Endothelial cell of umbilical vein (primary cell): Measurements from ENCODE around the gene ZHX3. TPM values are rescaled to one million over a fixed set of nuclear protein-coding genes. Genes with fewer than 3 reads are reported as not detected.

Source experiments
- BruUV-seq: library from RNA; stranded (reverse); fragments of 400-500 nt; replicated peaks from 2 replicates; lab custom pipeline; 2021; lab: Mats Ljungman, UMichigan
- CTCF ChIA-PET: fragments of 300-600, 350-600 bp; sonication (Branson Sonifier 250); formaldehyde crosslinking; loops from one replicate; lab custom pipeline; 2021; ENCODE audit warnings: antibody characterized with exemption, inconsistent platforms; lab: Charles Lee
- POLR2A ChIA-PET: fragments of 300-600, 350-600 bp; sonication (Branson Sonifier 250); formaldehyde crosslinking; loops from one replicate; lab custom pipeline; 2021; ENCODE audit warnings: antibody characterized with exemption, inconsistent platforms; lab: Charles Lee
- DNase-seq: peaks from one replicate; pipeline ENCODE4 v3.0.0-alpha.2; 2011; ENCODE audit warnings: low read depth, low spot score
- FAIRE-seq: peaks from 2 replicates; lab custom pipeline; 2011; peaks lifted over from hg19 to GRCh38; lab: Jason Lieb, UNC
- H2AFZ ChIP-seq: 2 replicates; pipeline ENCODE4 v1.6.0; 2012; ENCODE audit warnings: low read depth, low read length, control low read depth, inconsistent platforms
- H3K27ac ChIP-seq: 2 replicates; pipeline ENCODE4 v1.5.1; 2011; ENCODE audit warnings: low read depth, mild to moderate bottlenecking, control low read depth, low read length, moderate library complexity; ENCODE audit not compliant: insufficient read depth
- H3K27me3 ChIP-seq, 2 experiments: 2 replicates each; pipeline versions ENCODE4 v1.6.0 to v1.6.1; 2011; ENCODE audit warnings: low read length in 2 of 2, mixed read lengths in 1 of 2; ENCODE audit not compliant: control insufficient read depth in 2 of 2, insufficient read depth in 2 of 2
- H3K36me3 ChIP-seq, 2 experiments: 2 replicates in 1 of 2; 3 replicates in 1 of 2; pipeline ENCODE4 v1.5.1; 2011; ENCODE audit warnings: low read length in 2 of 2, mild to moderate bottlenecking in 1 of 2, moderate library complexity in 1 of 2; ENCODE audit not compliant: control insufficient read depth in 2 of 2, insufficient read depth in 2 of 2; ENCODE audit errors: extremely low read depth in 1 of 2
- H3K4me1 ChIP-seq: 3 replicates; pipeline ENCODE4 v1.5.1; 2011; ENCODE audit warnings: mild to moderate bottlenecking, low read length; ENCODE audit not compliant: control insufficient read depth, insufficient read depth; ENCODE audit errors: extremely low read depth
- H3K4me2 ChIP-seq: 2 replicates; pipeline ENCODE4 v1.6.1; 2011; ENCODE audit warnings: low read length, control low read depth, mixed read lengths; ENCODE audit not compliant: insufficient read depth
- H3K4me3 ChIP-seq, 3 experiments: fragments of 200-600 bp in 1 of 3; sonication (generic), shearing (Covaris generic) in 1 of 3; replicated peaks in 1 of 3; 2 replicates each; pipeline ENCODE4 v1.5.1; 2011 to 2016; ENCODE audit warnings: control low read depth in 3 of 3, low read length in 3 of 3, mild to moderate bottlenecking in 2 of 3, inconsistent platforms in 1 of 3, low read depth in 1 of 3, moderate library complexity in 1 of 3; ENCODE audit not compliant: insufficient read depth in 1 of 3
- H3K79me2 ChIP-seq: 2 replicates; pipeline ENCODE4 v1.6.0; 2012; ENCODE audit warnings: low read length, inconsistent platforms; ENCODE audit not compliant: control insufficient read depth, insufficient read depth
- H3K9ac ChIP-seq: replicated peaks from 2 replicates; pipeline ENCODE3; 2011; ENCODE audit warnings: low read length, control low read depth; ENCODE audit not compliant: insufficient read depth; ENCODE audit errors: extremely low read depth
- H3K9me1 ChIP-seq: replicated peaks from 3 replicates; pipeline ENCODE4 v1.6.0; 2011; ENCODE audit warnings: mild to moderate bottlenecking, low read length; ENCODE audit not compliant: control insufficient read depth, insufficient read depth; ENCODE audit errors: extremely low read depth
- H3K9me3 ChIP-seq: replicated peaks from 2 replicates; pipeline ENCODE4 v1.5.1; 2012; ENCODE audit warnings: low read length, inconsistent platforms; ENCODE audit not compliant: control insufficient read depth, insufficient read depth
- H4K20me1 ChIP-seq: replicated peaks from 2 replicates; pipeline ENCODE3; 2011; ENCODE audit warnings: mild to moderate bottlenecking, low read length; ENCODE audit not compliant: control insufficient read depth, insufficient read depth; ENCODE audit errors: extremely low read depth
- EZH2 ChIP-seq: IDR thresholded peaks from 2 replicates; pipeline ENCODE4 v1.6.1; 2012; ENCODE audit warnings: borderline replicate concordance, low read depth, mild to moderate bottlenecking, moderate library complexity, low read length, inconsistent platforms; ENCODE audit not compliant: severe bottlenecking
- FOS ChIP-seq: IDR thresholded peaks from 2 replicates; pipeline ENCODE4 v1.6.1; 2011; ENCODE audit warnings: mild to moderate bottlenecking, low read length, moderate library complexity, borderline replicate concordance; ENCODE audit not compliant: insufficient read depth
- GATA2 ChIP-seq: IDR thresholded peaks from 2 replicates; pipeline ENCODE4 v1.7.0; 2011; ENCODE audit warnings: low read depth, mild to moderate bottlenecking, moderate library complexity, mixed read lengths, low read length; ENCODE audit not compliant: insufficient read length, insufficient read depth
- JUN ChIP-seq: IDR thresholded peaks from 2 replicates; pipeline ENCODE4 v1.6.1; 2011; ENCODE audit warnings: borderline replicate concordance, low read depth; ENCODE audit not compliant: insufficient read length, insufficient read depth
- MYC ChIP-seq: IDR thresholded peaks from one replicate; pipeline ENCODE4 v1.6.1; 2011; ENCODE audit warnings: mild to moderate bottlenecking, low read depth, low read length
- POLR2A ChIP-seq: IDR thresholded peaks from 2 replicates; pipeline ENCODE4 v1.6.1; 2012; ENCODE audit warnings: low read depth, mild to moderate bottlenecking, control low read depth, low read length
- POLR2AphosphoS5 ChIP-seq: IDR thresholded peaks from 2 replicates; pipeline ENCODE4 v1.6.1; 2012; ENCODE audit warnings: low read depth, mild to moderate bottlenecking, control low read depth, low read length, moderate library complexity; ENCODE audit not compliant: insufficient read depth
- dilution Hi-C: fragments of 300-500 bp; cut with MboI; formaldehyde crosslinking; loops from one replicate; pipeline ENCODE4 v1.15.0; 2019; ENCODE audit warnings: low sequenced_read_pairs; ENCODE audit not compliant: extremely low pct_ligation_motif_present
- intact Hi-C: fragments of 100-400 bp; cut with micrococcal nuclease; formaldehyde crosslinking; loops from one replicate; pipeline ENCODE4 v1.10.0; 2022
- polyA plus RNA-seq, 4 experiments: library from polyadenylated mRNA; depleted of rRNA in 3 of 4; stranded (reverse) in 3 of 4; unstranded in 1 of 4; fragments of >200 nt; gene quantifications; 2 replicates each; pipeline versions ENCODE4 v1.2.1 to v1.2.3, GENCODE V29; 2011 to 2012; ENCODE audit warnings: missing spikeins in 1 of 4
- total RNA-seq: library from RNA; stranded (reverse); gene quantifications from 2 replicates; pipeline ENCODE4 v1.2.3, GENCODE V29; 2021
- TF ChIP-seq, protein P1 (sequence below): IDR thresholded peaks from 2 replicates; pipeline ENCODE4 v1.6.1; 2011; ENCODE audit not compliant: insufficient read depth, insufficient read length
- TF ChIP-seq, protein P2 (sequence below), 2 donors: IDR thresholded peaks; 1 replicate in 1 of 2; 2 replicates in 1 of 2; pipeline ENCODE4 v1.5.1; 2011; ENCODE audit warnings: low read length in 2 of 2, mild to moderate bottlenecking in 2 of 2, moderate library complexity in 2 of 2, control low read depth in 1 of 2, inconsistent platforms in 1 of 2, low read depth in 1 of 2; ENCODE audit not compliant: insufficient read depth in 1 of 2; ENCODE audit errors: extremely low read depth in 1 of 2

The ZHX3 gene
- total and polyA plus RNA-seq, 2 donors (not counting 3 experiments of a cell fraction or from before 2014, with no cell fraction given), result 7.4 to 17.8 TPM

DNA sequence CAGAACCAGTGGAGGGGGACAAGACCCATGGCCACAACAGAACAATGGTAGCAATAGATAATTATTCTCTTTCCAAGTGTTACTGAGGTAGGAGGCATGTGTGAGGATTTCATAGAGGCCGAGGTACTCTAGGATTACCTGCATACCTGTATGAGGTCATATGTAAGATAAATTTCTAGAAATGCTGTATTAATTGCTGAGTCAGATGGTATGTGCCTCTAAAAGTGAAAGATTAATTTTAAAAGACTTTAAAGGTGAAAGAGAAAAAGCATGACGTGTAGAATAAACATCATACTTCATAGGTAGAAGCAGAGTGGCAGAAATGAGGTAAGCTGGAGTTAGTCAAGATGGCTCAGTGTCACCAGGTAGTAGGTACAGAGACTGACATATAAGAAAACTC lies 51.6 kb downstream of the ZHX3 start:
- intact Hi-C loops, result no loop called here
- no peak for FAIRE-seq
- Histone ChIP-seq H3K36me3 (no peaks in the 10 kb centered on the region), H3K4me1 (no peaks in the 10 kb centered on the region), H3K9me1 (no peaks in the 10 kb centered on the region), H3K79me2 (no peaks in the 10 kb centered on the region), H3K27me3 (no peaks in the 10 kb centered on the region), H3K4me2 (no peak overlapping the region), H3K27ac (no peak overlapping the region), H4K20me1 (no peaks in the 10 kb centered on the region), H3K9me3 (no peaks in the 10 kb centered on the region), H2AFZ (no peak overlapping the region), H3K9ac (no peak overlapping the region), H3K4me3 (no peak overlapping the region)
- POLR2A ChIA-PET, result no interaction called here
- no TSS peak for BruUV-seq
- TF ChIP-seq EZH2, result no peak
- TF ChIP-seq, protein P1, sequence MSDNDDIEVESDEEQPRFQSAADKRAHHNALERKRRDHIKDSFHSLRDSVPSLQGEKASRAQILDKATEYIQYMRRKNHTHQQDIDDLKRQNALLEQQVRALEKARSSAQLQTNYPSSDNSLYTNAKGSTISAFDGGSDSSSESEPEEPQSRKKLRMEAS, result no peak
- no peak for TF ChIP-seq POLR2A
- no peak for TF ChIP-seq FOS
- no peak for TF ChIP-seq JUN
- no peak for TF ChIP-seq POLR2AphosphoS5
- no peak for TF ChIP-seq GATA2
- TF ChIP-seq MYC, result no peak
- TF ChIP-seq, protein P2, sequence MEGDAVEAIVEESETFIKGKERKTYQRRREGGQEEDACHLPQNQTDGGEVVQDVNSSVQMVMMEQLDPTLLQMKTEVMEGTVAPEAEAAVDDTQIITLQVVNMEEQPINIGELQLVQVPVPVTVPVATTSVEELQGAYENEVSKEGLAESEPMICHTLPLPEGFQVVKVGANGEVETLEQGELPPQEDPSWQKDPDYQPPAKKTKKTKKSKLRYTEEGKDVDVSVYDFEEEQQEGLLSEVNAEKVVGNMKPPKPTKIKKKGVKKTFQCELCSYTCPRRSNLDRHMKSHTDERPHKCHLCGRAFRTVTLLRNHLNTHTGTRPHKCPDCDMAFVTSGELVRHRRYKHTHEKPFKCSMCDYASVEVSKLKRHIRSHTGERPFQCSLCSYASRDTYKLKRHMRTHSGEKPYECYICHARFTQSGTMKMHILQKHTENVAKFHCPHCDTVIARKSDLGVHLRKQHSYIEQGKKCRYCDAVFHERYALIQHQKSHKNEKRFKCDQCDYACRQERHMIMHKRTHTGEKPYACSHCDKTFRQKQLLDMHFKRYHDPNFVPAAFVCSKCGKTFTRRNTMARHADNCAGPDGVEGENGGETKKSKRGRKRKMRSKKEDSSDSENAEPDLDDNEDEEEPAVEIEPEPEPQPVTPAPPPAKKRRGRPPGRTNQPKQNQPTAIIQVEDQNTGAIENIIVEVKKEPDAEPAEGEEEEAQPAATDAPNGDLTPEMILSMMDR (IDR thresholded peaks at IDR 0.05; ENCODE audit: extremely low read depth in 1 of 2, insufficient read depth in 1 of 2, low read depth in 1 of 2, low read length in 2 of 2), result no peak
- dilution Hi-C loops, result no loop called here
- CTCF ChIA-PET, result no interaction called here
- no peak for DNase-seq
